H1 (cell line): ENCODE data around the gene AK5.

Experiments
- SUZ12 ChIP-seq: fragments of 200-600 bp; sonication (generic); IDR thresholded peaks from 2 replicates; pipeline ENCODE4 v1.6.1; 2012; ENCODE audit warnings: mild to moderate bottlenecking, inconsistent platforms, low read length, moderate library complexity, mixed read lengths
- TAF1 ChIP-seq: IDR thresholded peaks from 2 replicates; pipeline ENCODE4 v1.6.1; 2011; ENCODE audit warnings: mild to moderate bottlenecking, low read depth, low read length
- TCF12 ChIP-seq: IDR thresholded peaks from 2 replicates; pipeline ENCODE4 v1.6.1; 2011; ENCODE audit warnings: low read depth, mild to moderate bottlenecking, low read length
- TF ChIP-seq, protein P1 (sequence below): IDR thresholded peaks from 2 replicates; pipeline ENCODE4 v1.6.1; 2011; ENCODE audit warnings: low read depth, mild to moderate bottlenecking, low read length; ENCODE audit not compliant: insufficient read depth

GRCh38 chr1:77605246-77606026 lies 323.6 kb downstream of the AK5 start:
- TF ChIP-seq TAF1 = no peak
- TF ChIP-seq, protein P1, sequence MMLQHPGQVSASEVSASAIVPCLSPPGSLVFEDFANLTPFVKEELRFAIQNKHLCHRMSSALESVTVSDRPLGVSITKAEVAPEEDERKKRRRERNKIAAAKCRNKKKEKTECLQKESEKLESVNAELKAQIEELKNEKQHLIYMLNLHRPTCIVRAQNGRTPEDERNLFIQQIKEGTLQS = no peak
- no peak for TF ChIP-seq TCF12
- no peak for TF ChIP-seq SUZ12
